SK-N-SH (cell line): ENCODE measurements around the gene RNASET2.

Experiments
- CHD2 ChIP-seq: fragments of 150-350 bp; IDR thresholded peaks from 2 replicates; pipeline ENCODE4 v1.6.1; 2018; ENCODE audit warnings: low read length; ENCODE audit not compliant: partially characterized antibody
- EP300 ChIP-seq, 2 experiments: IDR thresholded peaks; 2 replicates each; pipeline versions ENCODE4 v1.4.0 to v1.6.1; 2012; ENCODE audit warnings: borderline replicate concordance in 1 of 2, low read depth in 1 of 2, low read length in 1 of 2
- EZH2phosphoT487 ChIP-seq: fragments of 200-600 bp; sonication (generic); IDR thresholded peaks from 2 replicates; pipeline ENCODE4 v1.6.1; 2017; ENCODE audit warnings: low read depth, mixed run types, mild to moderate bottlenecking, antibody characterized with exemption, moderate library complexity, borderline replicate concordance
- FOXM1 ChIP-seq: IDR thresholded peaks from 2 replicates; pipeline ENCODE4 v1.4.0; 2012; ENCODE audit warnings: low read depth, mild to moderate bottlenecking
- MEF2A ChIP-seq: IDR thresholded peaks from 2 replicates; pipeline ENCODE4 v1.4.0; 2012; ENCODE audit warnings: low read depth, borderline replicate concordance
- RAD21 ChIP-seq: IDR thresholded peaks from 2 replicates; pipeline ENCODE4 v1.6.1; 2012; ENCODE audit warnings: mild to moderate bottlenecking, low read length
- RCOR1 ChIP-seq: fragments of 150-350 bp; IDR thresholded peaks from 2 replicates; pipeline ENCODE4 v1.6.1; 2017; ENCODE audit warnings: antibody characterized with exemption, low read length
- RXRA ChIP-seq: IDR thresholded peaks from 2 replicates; pipeline ENCODE4 v1.4.0; 2012; ENCODE audit warnings: low read depth, mild to moderate bottlenecking, borderline replicate concordance
- TCF12 ChIP-seq: IDR thresholded peaks from 2 replicates; pipeline ENCODE4 v1.4.0; 2012
- USF1 ChIP-seq: IDR thresholded peaks from 2 replicates; pipeline ENCODE4 v1.4.0; 2012; ENCODE audit warnings: low read depth, borderline replicate concordance
- YY1 ChIP-seq: IDR thresholded peaks from 2 replicates; pipeline ENCODE4 v1.4.0; 2012; ENCODE audit warnings: low read depth, mild to moderate bottlenecking
- TF ChIP-seq, protein P1 (sequence below): fragments of 200-600 bp; sonication (generic); IDR thresholded peaks from 2 replicates; pipeline ENCODE4 v1.6.1; 2017; ENCODE audit warnings: antibody characterized with exemption, mild to moderate bottlenecking, moderate library complexity
- TF ChIP-seq, protein P2 (sequence below): IDR thresholded peaks from 2 replicates; pipeline ENCODE4 v1.4.0; 2012; ENCODE audit warnings: low read depth, borderline replicate concordance

- TF ChIP-seq FOXM1 (no peak), YY1 (no peak), RCOR1 (no peak), EZH2phosphoT487 (no peak), CHD2 (no peak), MEF2A (no peak), USF1 (no peak), RXRA (no peak), RAD21 (no peak), TCF12 (no peak), EP300 (IDR thresholded peaks at IDR 0.05; ENCODE audit: borderline replicate concordance in 1 of 2, low read depth in 1 of 2, low read length in 1 of 2) (no peak)
- TF ChIP-seq, protein P1, sequence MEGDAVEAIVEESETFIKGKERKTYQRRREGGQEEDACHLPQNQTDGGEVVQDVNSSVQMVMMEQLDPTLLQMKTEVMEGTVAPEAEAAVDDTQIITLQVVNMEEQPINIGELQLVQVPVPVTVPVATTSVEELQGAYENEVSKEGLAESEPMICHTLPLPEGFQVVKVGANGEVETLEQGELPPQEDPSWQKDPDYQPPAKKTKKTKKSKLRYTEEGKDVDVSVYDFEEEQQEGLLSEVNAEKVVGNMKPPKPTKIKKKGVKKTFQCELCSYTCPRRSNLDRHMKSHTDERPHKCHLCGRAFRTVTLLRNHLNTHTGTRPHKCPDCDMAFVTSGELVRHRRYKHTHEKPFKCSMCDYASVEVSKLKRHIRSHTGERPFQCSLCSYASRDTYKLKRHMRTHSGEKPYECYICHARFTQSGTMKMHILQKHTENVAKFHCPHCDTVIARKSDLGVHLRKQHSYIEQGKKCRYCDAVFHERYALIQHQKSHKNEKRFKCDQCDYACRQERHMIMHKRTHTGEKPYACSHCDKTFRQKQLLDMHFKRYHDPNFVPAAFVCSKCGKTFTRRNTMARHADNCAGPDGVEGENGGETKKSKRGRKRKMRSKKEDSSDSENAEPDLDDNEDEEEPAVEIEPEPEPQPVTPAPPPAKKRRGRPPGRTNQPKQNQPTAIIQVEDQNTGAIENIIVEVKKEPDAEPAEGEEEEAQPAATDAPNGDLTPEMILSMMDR: no peak
- TF ChIP-seq, protein P2, sequence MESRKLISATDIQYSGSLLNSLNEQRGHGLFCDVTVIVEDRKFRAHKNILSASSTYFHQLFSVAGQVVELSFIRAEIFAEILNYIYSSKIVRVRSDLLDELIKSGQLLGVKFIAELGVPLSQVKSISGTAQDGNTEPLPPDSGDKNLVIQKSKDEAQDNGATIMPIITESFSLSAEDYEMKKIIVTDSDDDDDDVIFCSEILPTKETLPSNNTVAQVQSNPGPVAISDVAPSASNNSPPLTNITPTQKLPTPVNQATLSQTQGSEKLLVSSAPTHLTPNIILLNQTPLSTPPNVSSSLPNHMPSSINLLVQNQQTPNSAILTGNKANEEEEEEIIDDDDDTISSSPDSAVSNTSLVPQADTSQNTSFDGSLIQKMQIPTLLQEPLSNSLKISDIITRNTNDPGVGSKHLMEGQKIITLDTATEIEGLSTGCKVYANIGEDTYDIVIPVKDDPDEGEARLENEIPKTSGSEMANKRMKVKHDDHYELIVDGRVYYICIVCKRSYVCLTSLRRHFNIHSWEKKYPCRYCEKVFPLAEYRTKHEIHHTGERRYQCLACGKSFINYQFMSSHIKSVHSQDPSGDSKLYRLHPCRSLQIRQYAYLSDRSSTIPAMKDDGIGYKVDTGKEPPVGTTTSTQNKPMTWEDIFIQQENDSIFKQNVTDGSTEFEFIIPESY: no peak
Measured at GRCh38 chr6:166956444-166957086, at the start of gene RNASET2.
